ENCODE measurements around the gene ENTREP1. TPM values are rescaled to one million over a fixed set of nuclear protein-coding genes. Genes with fewer than 3 reads are reported as not detected.
"Not testable (repeated sequence)": the region's sequence is repeated elsewhere in the genome, so short reads cannot be mapped to it uniquely, and the experiment has no call there.

The ENTREP1 gene
- total RNA-seq, 1 donor from 2014 or later = 1.4 TPM

DNA sequence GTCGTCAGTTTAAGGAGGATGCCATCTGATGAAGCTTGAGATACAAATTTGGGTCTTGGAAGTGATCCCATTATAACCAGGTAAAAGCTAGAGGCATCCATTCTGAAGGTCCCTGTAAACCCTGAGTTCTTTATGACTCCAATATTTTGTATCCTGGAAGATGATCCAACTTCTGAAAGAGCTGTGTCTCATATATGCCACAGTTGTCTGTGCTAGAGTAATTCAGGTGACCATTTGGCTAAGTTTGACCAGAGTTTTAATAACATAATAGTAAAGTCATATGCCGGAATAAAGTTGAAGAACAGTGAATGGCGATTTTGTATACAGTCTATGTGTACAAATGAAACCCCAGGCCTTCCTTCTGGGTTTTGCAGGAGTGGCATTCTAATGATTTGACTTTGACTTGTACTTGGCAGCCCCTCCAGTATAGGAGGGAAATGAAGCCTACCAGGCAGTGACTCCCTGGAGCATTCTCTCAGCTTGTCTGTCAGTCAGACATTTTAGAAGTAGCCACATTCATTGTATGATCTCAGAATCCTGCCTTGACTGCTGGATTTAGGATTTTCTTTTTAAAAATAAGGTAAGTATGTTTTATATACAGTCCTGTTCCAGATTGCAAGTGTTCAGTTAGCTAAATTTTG is 39.6 kb downstream of the ENTREP1 start:
- no peak for DNase-seq

DNA sequence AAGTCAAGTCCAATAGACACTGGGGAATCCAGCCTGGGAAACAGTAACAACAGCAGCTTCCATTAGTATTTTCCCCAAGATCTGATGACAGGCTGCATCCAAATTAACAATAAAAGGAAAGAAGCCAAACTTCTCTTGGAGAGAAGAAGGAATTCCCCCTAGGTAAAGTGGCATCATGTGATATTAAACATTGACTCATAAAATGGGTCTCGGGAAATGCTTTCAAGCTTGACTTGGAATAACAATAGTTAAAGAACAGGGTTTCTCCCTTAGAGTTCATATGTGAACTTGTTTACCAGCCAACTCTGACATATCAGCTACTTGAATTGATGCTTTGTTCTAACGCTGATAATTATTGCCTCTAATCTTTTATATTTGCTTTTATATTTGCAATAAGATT is 45.4 kb downstream of the ENTREP1 start:
- no peak for DNase-seq

DNA sequence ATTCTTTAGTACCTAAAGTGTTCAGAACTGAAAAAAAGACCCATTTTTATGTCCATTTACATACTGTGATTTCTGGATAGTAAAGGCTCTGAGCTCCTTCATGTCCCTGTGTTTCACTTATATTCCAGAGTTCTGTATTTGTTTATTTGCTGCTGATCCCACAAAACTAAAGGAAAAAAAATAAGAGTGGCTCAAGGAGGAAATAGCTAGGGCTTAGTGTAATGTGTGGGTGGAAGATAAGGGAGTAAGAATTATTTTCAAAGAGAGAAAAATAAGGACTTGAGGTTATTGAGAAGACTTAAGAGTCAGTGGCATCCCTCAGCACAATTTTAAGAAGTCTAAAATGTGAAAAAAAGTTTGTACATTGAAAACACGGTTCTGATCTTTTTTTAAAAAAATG is 46.0 kb downstream of the ENTREP1 start:
- DNase-seq = no peak

DNA sequence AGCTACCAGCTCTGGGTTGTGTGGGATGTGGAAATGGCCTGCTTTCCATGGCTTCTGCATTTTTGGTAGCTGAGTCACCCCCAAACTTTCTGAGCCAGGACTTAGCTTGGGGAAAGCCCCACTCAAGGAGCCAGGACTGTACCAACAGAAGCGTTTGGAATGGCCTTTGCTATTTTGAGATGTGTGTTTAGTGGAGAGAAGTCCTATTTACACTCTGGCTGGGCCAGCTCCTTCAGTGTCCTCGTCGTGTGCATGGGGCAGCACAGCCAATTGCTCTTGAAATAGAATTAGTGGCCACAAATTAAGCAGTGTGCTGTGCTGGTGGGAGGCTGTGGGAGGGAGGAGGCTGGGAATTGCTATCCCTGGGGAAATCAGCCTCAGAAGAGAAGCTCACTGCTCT is 51.6 kb downstream of the ENTREP1 start:
- peak; percentile 61 for DNase-seq

DNA sequence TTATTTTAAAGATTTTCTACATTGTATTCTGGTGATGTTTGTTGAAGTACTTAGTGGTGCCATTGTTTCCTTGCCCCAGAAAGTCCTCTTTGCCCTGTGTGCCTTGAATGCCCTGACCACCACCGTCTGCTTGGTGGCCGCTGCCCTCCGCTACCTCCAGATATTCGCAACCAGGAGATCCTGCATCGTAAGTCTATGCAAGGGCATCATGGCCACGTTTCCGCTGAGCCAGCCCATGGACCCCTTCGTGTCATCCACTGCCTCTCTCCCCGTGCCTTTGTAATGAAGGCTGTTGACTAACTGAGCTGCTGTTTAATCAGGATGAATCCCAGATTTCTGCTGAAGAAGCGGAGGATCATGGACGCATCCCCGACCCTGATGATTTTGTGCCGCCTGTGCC is 52.3 kb downstream of the ENTREP1 start:
- DNase-seq = no peak

DNA sequence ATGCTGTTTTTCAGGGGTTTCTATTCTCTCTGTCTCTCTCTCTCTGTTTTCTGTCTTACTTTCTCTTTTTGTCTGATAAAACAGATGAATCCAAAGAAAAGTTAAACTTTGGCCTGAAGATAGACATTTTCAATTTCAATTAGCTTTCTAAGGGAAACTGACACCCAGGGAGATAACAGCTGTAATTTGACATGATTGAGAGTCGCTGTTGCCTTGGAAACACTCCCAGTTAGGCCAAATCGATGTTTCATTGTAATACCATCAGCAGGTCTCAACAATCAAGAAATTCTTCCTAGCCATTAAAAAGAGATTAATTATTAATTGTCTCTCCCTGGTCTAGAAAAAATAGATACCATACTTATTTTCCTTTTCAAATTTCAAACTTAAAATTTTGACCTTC is 53.0 kb downstream of the ENTREP1 start:
- DNase-seq = no peak

DNA sequence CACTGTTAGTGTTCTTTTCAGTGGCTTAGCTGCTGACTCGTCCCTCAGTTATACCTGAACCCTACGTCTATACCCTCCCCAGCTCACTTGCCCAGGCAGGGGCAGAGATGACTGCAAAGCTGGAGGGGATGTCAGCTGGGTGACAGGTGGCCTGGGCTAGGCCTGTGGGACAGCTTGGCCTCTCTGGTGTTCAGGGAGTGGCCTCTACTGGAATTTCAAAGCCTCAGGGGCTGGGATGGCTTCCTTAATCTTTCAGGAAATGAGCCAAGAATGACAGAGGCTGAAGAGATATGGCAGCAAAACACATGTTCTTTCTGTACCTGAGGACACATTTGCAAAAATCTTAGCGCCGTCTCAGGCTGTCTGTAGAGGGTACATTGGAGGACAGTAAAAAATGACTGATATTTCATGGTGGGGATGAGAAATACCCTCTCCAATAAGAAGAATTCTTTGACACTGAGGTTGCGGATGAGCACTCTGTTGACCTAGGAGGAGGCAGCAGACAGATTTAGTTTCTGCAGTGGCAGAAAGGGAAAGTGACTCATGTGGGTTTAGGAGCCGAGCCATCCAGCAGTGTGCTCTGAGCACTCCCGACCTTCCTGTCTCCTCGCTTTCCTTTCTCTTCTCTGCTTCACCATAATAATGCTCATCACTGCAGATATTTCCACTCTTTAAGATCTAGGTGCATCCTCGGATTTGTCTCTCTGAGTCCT is 54.4 kb downstream of the ENTREP1 start:
- no peak for DNase-seq

DNA sequence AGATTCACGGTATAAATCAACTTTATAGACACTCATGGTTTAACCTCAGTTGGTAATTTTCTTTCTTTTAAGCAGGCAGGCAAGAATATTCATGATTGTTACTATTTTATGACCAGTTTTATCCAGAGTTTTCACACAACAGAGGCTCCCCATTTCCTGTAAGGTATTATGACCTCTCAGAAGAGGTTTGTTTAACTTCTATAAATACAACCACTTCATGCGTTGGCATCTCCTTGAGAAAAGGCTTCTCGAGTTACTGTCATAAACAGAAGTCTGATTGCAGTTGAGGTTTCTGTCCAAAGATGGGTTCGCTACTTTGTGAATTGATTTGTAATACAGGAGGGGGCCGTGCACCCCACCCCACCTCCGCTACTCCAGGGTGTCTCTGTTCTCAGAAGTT is 55.3 kb downstream of the ENTREP1 start:
- no peak for DNase-seq

DNA sequence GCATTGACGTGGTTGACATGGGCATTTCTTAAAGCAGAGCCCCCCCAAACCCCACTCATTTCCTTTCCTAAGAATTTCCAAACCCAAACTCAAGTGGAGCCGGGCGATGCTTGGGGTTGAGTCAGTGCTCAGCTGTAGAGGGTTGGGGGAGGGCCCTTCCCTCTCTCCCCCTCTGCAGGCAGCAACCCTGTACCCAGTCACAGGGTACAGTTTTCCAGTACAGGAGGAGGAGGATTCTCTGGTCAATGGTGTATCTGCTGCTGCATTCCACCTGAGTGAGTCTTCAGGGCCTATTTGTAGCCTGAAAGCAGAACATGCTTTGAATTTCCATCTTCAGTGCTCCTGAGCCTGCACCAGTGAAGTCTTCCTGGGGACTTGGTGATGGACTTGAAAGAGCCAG is 55.8 kb downstream of the ENTREP1 start:
- DNase-seq = no peak

DNA sequence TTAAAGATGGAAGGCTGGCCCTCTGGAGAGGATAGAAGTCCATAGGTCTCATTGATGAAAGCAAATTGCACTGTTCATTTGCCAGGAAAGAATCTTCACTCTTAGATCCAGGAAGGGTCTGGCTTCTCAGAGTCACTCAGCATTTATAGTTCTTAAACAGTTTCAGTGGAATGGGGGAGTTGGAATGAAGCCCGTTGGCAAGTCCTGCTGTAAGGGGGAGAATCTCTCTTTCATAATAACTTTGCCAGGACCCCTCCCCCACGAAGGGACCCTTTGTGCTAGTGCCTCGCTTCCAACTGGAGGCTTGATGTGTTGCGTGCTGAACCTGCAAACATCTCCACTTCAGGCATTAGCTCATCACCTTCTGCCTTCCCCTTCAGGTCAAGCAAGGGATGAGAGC is 57.1 kb downstream of the ENTREP1 start:
- DNase-seq = no peak

DNA sequence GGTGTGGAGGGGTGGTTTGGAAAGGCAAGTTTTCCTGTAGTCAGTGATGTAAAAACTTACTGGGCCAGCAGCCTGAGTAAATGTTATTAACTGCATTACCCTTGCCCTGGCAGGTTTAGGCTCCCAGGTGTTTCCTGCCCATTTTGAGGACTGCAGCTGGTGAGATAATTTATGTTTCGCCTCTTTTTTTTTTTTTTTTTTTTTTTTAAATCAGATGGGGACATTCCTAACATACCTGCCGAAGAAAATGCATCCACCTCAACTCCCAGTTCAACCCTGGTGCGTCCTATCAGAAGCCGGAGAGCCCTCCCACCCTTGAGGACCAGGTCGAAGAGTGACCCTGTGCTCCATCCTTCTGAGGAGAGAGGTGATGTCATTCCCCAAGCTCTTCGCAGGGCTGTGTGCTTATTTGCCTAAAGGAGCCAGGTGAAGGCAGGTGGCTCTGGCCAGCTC is 60.6 kb downstream of the ENTREP1 start:
- no peak for DNase-seq

DNA sequence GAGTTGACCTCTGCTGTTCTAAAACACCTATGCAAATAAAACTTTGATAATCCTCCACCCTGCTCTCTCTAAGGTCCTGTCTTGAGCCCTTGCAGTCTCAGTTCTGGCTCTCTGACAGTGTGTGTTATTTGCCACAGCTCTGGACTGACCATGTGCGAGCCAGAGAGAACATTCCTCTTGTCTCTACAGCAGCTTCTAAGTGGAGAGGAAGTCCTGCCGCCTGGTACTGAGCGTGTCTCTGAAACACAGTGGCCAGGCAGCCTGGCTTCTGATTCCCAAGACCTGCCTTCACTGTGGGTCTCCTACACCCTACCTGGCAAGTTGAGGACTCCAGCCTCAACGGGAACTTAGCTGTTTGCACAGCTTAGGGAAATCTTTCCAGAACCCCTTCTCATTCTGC is 61.6 kb downstream of the ENTREP1 start:
- DNase-seq = no peak

DNA sequence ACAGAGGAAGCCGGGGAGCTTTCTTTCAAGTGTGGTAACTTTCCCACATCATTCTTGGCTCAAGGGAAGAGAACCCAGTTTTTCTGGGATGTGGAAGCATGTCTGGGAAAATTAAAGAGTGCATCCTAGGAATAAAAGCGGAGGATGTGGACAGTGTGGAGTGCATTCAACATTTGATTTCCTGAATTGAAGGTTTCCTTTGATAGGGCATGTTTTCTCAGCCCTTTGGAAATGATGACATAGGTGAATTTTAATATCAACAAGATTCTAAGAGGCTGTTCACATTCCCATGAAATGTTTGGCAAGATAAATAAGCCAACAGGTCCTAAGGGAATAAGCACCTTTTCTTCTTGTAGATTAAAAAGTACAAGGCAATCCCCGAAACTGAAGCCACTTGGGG is 63.6 kb downstream of the ENTREP1 start:
- no peak for DNase-seq

DNA sequence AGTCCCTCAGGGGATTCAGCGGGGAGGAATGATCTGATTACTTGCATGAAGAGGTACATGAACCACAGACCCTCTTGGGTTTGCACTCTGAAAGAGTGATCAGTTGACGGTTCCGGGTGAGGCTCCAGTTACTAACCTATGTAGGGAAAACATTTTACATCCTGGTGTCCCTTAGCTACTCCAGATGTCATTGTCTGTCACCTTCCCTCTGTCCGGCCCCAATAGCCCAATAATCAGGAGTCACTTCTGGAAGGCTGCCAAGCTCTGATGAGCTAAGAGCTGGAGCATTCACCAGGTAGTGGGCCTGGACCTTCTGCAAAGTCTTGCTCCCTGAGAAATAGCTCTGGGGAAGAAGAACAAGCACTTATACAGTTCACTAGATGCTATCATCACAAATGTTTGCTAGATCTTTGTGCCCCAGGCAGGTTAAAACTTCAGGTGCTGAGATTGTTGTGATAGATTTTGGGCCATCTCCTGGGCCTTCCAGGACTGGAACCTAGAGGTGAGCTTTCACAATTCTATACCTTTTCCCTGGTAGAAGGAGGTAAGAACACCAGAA is 64.5 kb downstream of the ENTREP1 start:
- no peak for DNase-seq

DNA sequence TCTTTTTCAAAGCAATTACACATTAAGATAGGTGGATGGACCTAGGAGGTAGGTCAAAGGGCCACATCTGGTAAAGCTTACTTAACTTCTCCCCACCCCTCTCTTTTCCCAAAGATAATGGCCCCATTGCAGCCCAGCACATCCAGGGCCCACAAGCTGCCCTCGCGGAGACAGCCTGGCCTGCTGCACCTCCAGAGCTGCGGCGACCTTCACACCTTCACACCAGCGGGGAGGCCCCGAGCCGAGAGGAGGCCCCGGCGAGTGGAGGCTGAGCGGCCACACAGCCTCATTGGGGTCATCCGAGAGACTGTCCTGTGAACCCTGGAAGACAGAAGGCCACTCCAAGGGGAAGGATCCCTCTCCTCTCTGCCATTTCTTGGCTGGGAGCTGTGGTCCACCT is 66.5 kb downstream of the ENTREP1 start:
- DNase-seq = no peak

DNA sequence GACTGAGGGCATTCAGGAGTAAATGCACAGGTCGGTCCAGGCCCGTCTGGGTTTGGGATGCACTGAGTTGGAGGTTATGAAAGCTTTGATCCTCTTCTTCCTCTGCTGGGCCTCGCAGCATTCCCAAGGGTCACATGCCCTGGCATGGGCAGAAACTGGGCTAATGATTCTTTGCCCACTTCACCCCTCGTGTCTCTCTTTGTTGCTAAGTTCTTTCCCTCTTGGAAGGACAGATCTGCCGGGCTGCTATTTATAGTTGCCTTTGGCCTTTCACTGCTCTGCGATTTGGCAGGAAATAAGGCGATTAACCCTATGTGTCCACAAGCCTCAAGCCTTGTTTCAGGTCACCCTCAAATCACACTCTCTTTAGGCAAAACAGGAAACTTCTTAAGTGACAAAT is 66.9 kb downstream of the ENTREP1 start:
- DNase-seq = no peak

DNA sequence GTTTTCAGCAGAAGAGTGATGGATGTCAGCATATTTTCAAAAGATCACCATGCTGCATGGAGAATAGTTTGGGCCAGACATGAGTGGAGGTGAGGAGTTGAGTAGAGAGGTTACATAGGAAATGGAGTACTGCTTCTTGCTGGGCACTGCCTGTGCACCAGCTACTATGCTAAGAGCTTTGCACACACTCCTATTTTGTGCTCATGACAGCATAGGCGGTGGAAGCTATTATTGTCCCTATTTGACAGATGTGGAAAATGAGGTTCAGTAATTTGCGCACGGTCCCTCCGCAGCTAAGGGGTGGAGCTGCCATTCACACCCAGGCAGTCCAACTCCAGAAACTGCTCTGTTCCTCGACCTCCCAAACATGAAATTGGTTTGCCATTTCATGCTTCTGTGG is 67.8 kb downstream of the ENTREP1 start:
- no peak for DNase-seq

DNA sequence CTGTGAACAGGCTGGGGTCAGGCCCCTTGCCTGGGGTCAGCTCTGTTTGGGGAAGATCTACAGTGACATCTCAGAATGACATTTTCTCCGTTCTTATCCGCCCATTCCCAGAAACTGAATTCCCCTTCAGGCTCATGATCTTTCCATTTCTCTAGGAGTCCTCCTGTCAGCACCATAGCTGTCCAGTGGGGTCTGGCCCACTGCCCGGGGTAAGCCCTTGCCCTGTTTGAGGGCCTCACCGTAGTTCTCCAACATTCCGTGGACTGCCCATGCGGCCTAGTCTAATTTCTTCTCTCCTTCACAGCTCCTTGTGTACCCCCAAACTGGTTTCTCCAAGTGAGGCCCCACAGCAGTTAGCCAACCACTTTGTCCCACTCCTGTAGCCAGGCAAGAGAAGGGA is 68.4 kb downstream of the ENTREP1 start:
- DNase-seq = no peak

DNA sequence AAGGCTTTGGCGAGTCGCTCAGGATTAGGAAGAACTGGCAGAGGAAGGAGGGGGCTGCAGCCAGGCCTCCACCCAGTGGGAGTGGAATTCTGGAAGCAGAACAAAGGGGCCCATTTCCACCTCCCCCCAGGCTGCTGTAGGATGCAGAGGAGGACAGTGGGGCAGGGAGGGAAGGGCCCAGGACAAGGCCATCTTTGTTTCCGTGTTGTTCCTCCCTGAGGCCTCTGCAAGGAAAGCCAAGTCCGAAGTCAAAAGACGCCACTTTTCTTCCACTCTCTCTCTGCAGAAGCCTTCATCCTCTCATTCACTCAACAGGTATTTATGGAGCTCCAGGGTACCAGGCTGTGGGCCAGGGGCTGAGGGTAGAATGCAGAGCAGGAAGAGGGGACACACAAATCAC is 70.7 kb downstream of the ENTREP1 start:
- no peak for DNase-seq

DNA sequence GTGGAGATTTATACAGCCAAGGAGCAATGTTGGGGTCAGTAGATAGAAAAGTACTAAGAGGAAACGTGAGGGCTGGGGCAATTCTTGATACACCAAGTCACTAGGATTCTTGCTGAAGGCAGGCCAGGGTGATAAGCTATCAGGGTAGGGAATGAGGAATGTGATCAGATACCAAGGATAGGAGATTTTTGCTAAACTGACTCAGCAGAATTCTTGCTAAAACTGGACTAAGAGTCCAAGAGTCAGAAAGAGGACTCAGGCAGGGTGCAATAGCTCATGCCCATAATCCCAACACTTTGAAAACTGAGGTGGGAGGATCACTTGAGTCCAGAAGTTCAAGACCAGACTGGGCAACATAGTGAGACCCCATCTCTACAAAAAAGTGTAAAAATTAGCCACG is 71.7 kb downstream of the ENTREP1 start:
- DNase-seq = no peak

DNA sequence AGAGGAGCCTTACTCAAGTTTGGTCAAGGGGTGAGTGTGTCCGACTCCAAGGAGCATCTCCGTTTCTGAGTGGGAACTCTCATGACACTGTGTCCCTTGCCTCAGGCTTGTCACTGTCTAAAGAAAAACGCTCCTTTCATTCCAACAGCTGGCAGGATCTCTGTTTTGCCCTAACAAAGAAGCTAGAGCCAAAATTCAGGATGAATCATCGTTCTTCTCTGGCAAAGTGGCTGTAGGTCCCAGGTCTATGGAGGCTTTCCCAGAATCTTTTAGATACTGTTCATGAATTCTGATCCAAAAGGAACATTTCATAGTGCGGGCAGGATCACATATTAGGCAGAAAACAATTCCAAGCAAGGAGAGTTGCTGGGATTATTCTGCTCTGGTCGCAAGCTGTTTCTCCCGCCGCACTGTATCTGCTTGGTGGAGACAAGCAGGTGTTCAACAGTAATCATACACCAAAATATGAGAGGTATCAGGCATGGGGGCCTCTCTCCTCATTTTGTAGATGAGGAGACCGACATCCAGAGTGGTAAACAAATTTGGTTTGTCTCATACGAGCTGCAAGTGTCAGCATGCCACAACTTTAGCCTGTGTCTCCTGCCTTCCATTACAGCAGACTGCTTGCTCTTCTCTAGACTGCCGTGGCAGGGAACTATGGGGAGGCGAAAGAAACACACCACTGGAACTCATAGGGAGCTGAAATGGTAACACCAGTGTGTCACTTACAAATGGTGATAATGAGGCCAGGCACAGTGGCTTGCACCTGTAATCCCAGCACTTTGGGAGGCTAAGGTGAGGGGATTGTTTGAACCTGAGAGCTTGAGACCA is 72.6 kb downstream of the ENTREP1 start:
- peak; percentile 32 for DNase-seq

DNA sequence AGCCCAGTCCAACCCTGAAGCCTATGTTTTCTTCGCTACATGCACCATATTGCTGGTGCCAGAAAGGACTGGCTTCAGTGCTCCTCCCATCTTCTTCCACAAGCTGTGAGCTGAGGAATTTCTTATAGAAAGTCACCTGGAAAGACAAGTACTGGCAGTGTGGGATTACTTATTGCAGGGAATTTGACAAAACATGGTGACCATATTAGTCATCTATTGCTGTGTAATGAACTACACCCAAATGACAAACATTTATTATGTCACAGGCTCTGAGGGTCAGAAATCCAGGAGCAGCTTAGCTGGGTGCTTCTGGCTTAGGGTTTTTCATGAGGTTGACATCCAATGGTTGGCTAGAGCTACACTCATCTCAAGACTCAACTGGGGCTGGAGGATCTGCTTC is 75.5 kb downstream of the ENTREP1 start:
- no peak for DNase-seq

DNA sequence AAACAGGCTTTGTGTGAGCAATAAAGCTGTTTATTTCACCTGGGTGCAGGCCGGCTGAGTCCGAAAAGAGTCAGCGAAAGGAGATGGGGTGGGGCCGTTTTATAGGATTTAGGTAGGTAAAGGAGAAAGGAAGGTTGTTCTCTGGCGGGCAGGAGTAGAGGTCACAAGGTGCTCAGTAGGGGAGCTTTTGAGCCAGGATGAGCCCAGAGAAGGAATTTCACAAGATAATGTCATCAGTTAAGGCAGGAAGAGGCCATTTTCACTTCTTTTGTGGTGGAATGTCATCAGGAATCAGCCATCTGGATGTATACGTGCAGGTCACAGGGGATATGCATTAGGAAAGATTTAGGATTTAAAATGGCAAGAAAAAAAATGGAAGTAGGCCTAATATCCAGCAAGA is 84.9 kb downstream of the ENTREP1 start:
- not testable (repeated sequence) for DNase-seq

Data from occipital lobe (tissue), 2 donors.